K562 (cell line): ENCODE results near the gene KCNB1. TPM values are rescaled to one million over a fixed set of nuclear protein-coding genes. Genes with fewer than 3 reads are reported as not detected.

Source experiments
- ATAC-seq: fragments of 200-7000 bp; cut with Tn5 transposase; 3 replicates; pipeline ENCODE4 v1.9.1; 2020; ENCODE audit warnings: moderate library complexity
- BruUV-seq: library from RNA; stranded (reverse); fragments of 400-500 nt; replicated peaks from 2 replicates; lab custom pipeline; 2021; lab: Mats Ljungman, UMichigan
- CTCF ChIA-PET: fragments of 300-600 bp; formaldehyde crosslinking; extraction: SDS; loops from one replicate; lab custom pipeline; 2021; ENCODE audit warnings: low intra/inter-chr PET ratio; lab: Yijun Ruan, JAX
- POLR2A ChIA-PET: fragments of 300-600, 350-650 bp; sonication (Branson Sonifier 250); formaldehyde crosslinking; extraction: SDS; loops from one replicate; lab custom pipeline; 2021; ENCODE audit warnings: antibody characterized with exemption, inconsistent platforms; lab: Yijun Ruan, JAX
- DNase-seq, 4 experiments: peaks; one replicate each; pipeline versions ENCODE4 v3.0.0 to v3.0.0-alpha.2; 2011 to 2018; ENCODE audit warnings: low spot score in 3 of 4, mixed read lengths in 3 of 4; ENCODE audit errors: extremely low read depth in 1 of 4
- FAIRE-seq: peaks from 2 replicates; lab custom pipeline; 2011; peaks lifted over from hg19 to GRCh38; lab: Jason Lieb, UNC
- H2AFZ ChIP-seq: 2 replicates; pipeline ENCODE4 v1.6.0; 2011; ENCODE audit warnings: low read depth, low read length, control low read depth, inconsistent platforms
- H3K27ac ChIP-seq: fragments of 200-600 bp; 3 replicates; pipeline ENCODE4 v1.8.0; 2011; ENCODE audit warnings: low read depth, mild to moderate bottlenecking, control low read depth, inconsistent platforms, low read length, moderate library complexity, mixed read lengths; ENCODE audit errors: extremely low read depth
- H3K27me3 ChIP-seq, 2 experiments: fragments of 300-600 bp in 1 of 2; 2 replicates in 1 of 2; 3 replicates in 1 of 2; pipeline versions ENCODE4 v1.6.0 to v1.8.0; 2011; ENCODE audit warnings: inconsistent platforms in 2 of 2, low read length in 2 of 2, mild to moderate bottlenecking in 1 of 2, mixed read lengths in 1 of 2, moderate library complexity in 1 of 2; ENCODE audit not compliant: control insufficient read depth in 2 of 2, insufficient read depth in 2 of 2
- H3K36me3 ChIP-seq: fragments of 300-600 bp; 3 replicates; pipeline ENCODE4 v1.8.0; 2011; ENCODE audit warnings: mild to moderate bottlenecking, low read length, inconsistent platforms; ENCODE audit not compliant: control insufficient read depth, insufficient read depth
- H3K4me1 ChIP-seq, 2 experiments: fragments of 200-600 bp in 1 of 2; replicated peaks in 1 of 2; 2 replicates in 1 of 2; 3 replicates in 1 of 2; pipeline versions ENCODE4 v1.5.1 to v1.8.0; 2011; ENCODE audit warnings: inconsistent platforms in 2 of 2, low read length in 2 of 2, mild to moderate bottlenecking in 1 of 2, mixed read lengths in 1 of 2, moderate library complexity in 1 of 2; ENCODE audit not compliant: control insufficient read depth in 2 of 2, insufficient read depth in 2 of 2
- H3K4me2 ChIP-seq: 2 replicates; pipeline ENCODE4 v1.6.1; 2011; ENCODE audit warnings: low read length, control low read depth, inconsistent platforms, mixed read lengths; ENCODE audit not compliant: insufficient read depth
- H3K4me3 ChIP-seq: fragments of 200-600 bp; sonication (generic), shearing (Covaris generic); 2 replicates; pipeline ENCODE4 v1.5.1; 2016; ENCODE audit warnings: control low read depth, inconsistent platforms
- H3K79me2 ChIP-seq: fragments of 200-600 bp; 3 replicates; pipeline ENCODE4 v1.8.0; 2011; ENCODE audit warnings: low read length, inconsistent platforms; ENCODE audit not compliant: control insufficient read depth, insufficient read depth
- H3K9ac ChIP-seq, 2 experiments: 2 replicates each; pipeline versions ENCODE4 v1.6.0 to v1.6.1; 2011; ENCODE audit warnings: low read depth in 2 of 2, low read length in 2 of 2, control low read depth in 1 of 2, inconsistent platforms in 1 of 2, mild to moderate bottlenecking in 1 of 2, mixed read lengths in 1 of 2; ENCODE audit not compliant: insufficient read depth in 1 of 2
- H3K9me1 ChIP-seq: one replicate; pipeline ENCODE4 v1.6.0; 2011; ENCODE audit warnings: inconsistent platforms, mild to moderate bottlenecking, low read length, moderate library complexity; ENCODE audit not compliant: control insufficient read depth, insufficient read depth
- H3K9me3 ChIP-seq: replicated peaks from 2 replicates; pipeline ENCODE4 v1.5.1; 2011; ENCODE audit warnings: low read depth, low read length, inconsistent platforms; ENCODE audit not compliant: control insufficient read depth, insufficient read depth
- H4K20me1 ChIP-seq: replicated peaks from 2 replicates; pipeline ENCODE4 v1.6.1; 2011; ENCODE audit warnings: low read length, inconsistent platforms, mixed read lengths; ENCODE audit not compliant: control insufficient read depth, insufficient read depth
- ATF7 ChIP-seq: fragments of 450-650 bp; IDR thresholded peaks from 2 replicates; pipeline ENCODE4 v1.7.1; 2014; ENCODE audit warnings: mild to moderate bottlenecking, moderate library complexity
- HIVEP1 ChIP-seq: fragments of 250-450 bp; sonication (Bioruptor Pico); IDR thresholded peaks from 2 replicates; pipeline ENCODE4 v1.4.0; 2020; ENCODE audit warnings: mild to moderate bottlenecking
- KLF10 ChIP-seq: fragments of 250-450 bp; sonication (Bioruptor Pico); IDR thresholded peaks from 2 replicates; pipeline ENCODE4 v1.6.1; 2021; ENCODE audit warnings: matching md5 sums
- MTA1 ChIP-seq: fragments of 450-650 bp; IDR thresholded peaks from 2 replicates; pipeline ENCODE4 v1.6.1; 2017; ENCODE audit warnings: borderline replicate concordance
- NCOR1 ChIP-seq: fragments of 450-650 bp; IDR thresholded peaks from 2 replicates; pipeline ENCODE4 v1.6.1; 2016; ENCODE audit warnings: mild to moderate bottlenecking, moderate library complexity
- PCBP1 ChIP-seq: fragments of 200-400 bp; formaldehyde crosslinking; IDR thresholded peaks from 2 replicates; pipeline ENCODE4 v1.6.1; 2018; ENCODE audit warnings: mild to moderate bottlenecking, low read depth, low read length; ENCODE audit not compliant: poor library complexity, severe bottlenecking
- RBM25 ChIP-seq: fragments of 200-400 bp; formaldehyde crosslinking; IDR thresholded peaks from 2 replicates; pipeline ENCODE4 v1.6.1; 2018; ENCODE audit warnings: low read length, low read depth, moderate library complexity; ENCODE audit not compliant: severe bottlenecking
- SAP30 ChIP-seq: fragments of 200-600 bp; sonication (generic); IDR thresholded peaks from 2 replicates; pipeline ENCODE4 v1.6.1; 2012; ENCODE audit warnings: borderline replicate concordance, low read depth, mild to moderate bottlenecking, moderate library complexity, low read length, control low read depth, inconsistent platforms; ENCODE audit not compliant: insufficient read depth, poor library complexity, severe bottlenecking
- TEAD2 ChIP-seq: fragments of 450-650 bp; IDR thresholded peaks from 2 replicates; pipeline ENCODE4 v1.6.1; 2016; ENCODE audit warnings: missing genetic modification characterization, control low read depth, missing compliant biosample characterization
- THAP7 ChIP-seq: fragments of 250-450 bp; sonication (Bioruptor Pico); IDR thresholded peaks from 2 replicates; pipeline ENCODE4 v1.5.0; 2021
- ZNF263 ChIP-seq: sonication (generic); formaldehyde crosslinking; IDR thresholded peaks from 2 replicates; pipeline ENCODE4 v1.8.0; 2022; ENCODE audit warnings: mild to moderate bottlenecking, missing genetic modification reagents, borderline replicate concordance
- ZNF354B ChIP-seq: fragments of 250-450 bp; sonication (Bioruptor Pico); IDR thresholded peaks from 2 replicates; pipeline ENCODE4 v1.4.0; 2020
- WGBS: fragments of 100-300 bp; shearing (Covaris generic); methylation state at CpG from one replicate; pipeline ENCODE4 v1.1.6; 2016; ENCODE audit warnings: low coverage, mixed read lengths; ENCODE audit not compliant: insufficient coverage; ENCODE audit errors: missing lambda C conversion rate; 5-methylcytosine and 5-hydroxymethylcytosine counted together
- in situ Hi-C: fragments of 300-500 bp; cut with MboI; formaldehyde crosslinking; loops from 4 replicates; pipeline ENCODE4 v1.15.0; 2018; ENCODE audit warnings: inconsistent platforms, mixed read lengths
- intact Hi-C: fragments of 100-400 bp; cut with micrococcal nuclease; formaldehyde crosslinking; loops from 2 replicates; pipeline ENCODE4 v1.14.2; 2022
- polyA plus RNA-seq, 8 experiments: library from polyadenylated mRNA; depleted of rRNA in 4 of 8; stranded (reverse) in 5 of 8; unstranded in 3 of 8; fragments of >200 nt; fragmentation: Nextera tagmentation in 2 of 8; fragmentation: Illumina TruSeq in 1 of 8; extraction: Ambion mirVana in 2 of 8; extraction: Trizol in 1 of 8; gene quantifications; 2 replicates each; pipeline versions ENCODE4 v1.2.1 to v1.2.3, GENCODE V29; 2011 to 2014; ENCODE audit warnings: inconsistent platforms in 1 of 8, missing spikeins in 1 of 8
- total RNA-seq, 7 experiments: library from RNA; depleted of rRNA in 6 of 7; stranded (reverse); fragments of >200 nt in 6 of 7; fragmentation: Illumina TruSeq in 2 of 7; extraction: Trizol in 2 of 7; gene quantifications; 2 replicates each; pipeline versions ENCODE4 v1.2.1 to v1.2.3, GENCODE V29; 2011 to 2021; ENCODE audit warnings: low replicate concordance in 1 of 7
- TF ChIP-seq, protein P1 (sequence below): fragments of 250-450 bp; sonication (Bioruptor Pico); IDR thresholded peaks from 2 replicates; pipeline ENCODE4 v1.6.1; 2021; ENCODE audit warnings: mild to moderate bottlenecking
- TF ChIP-seq, protein P2 (sequence below): sonication (generic); formaldehyde crosslinking; IDR thresholded peaks from 2 replicates; pipeline ENCODE4 v1.8.1; 2022; ENCODE audit warnings: missing genetic modification reagents
- TF ChIP-seq, protein P3 (sequence below), 2 experiments: fragments of 450-650 bp; conservative IDR thresholded peaks; 2 replicates each; pipeline ENCODE4 v1.6.1; 2017; ENCODE audit warnings: mild to moderate bottlenecking in 2 of 2, moderate library complexity in 2 of 2
- TF ChIP-seq, protein P4 (sequence below): sonication (generic); formaldehyde crosslinking; IDR thresholded peaks from 2 replicates; pipeline ENCODE4 v1.8.0; 2022; ENCODE audit warnings: missing genetic modification reagents, mild to moderate bottlenecking, moderate library complexity, borderline replicate concordance

Gene KCNB1
- total and polyA plus RNA-seq, 9 of the 15 experiments (the other 6 are each of a cell fraction or from before 2014, with no cell fraction given): 0.01 to 0.06 TPM; not detected in 7

DNA sequence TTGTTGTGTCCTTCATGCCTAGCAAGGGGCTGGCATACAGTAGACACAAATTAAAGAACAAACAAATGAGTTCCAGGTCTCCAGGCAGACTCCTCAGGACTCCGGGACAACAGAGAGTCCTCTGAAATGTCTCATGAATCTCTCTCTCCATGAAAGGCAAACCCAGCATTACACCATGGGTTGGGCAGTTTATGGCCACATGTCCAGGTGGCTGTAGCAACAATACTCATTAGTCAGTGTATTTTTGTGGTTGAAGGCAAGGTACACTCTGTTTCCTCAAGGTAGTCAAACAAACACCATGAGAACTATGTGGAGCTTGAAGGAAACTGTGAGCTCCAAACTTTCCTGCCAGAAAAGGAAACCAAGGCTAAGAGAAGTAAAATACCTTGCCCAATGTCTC is 62.2 kb downstream of the KCNB1 start:
- no peak overlapping the region for H3K27ac ChIP-seq
- H3K9ac ChIP-seq: no peak overlapping the region
- H3K79me2 ChIP-seq: no peaks in the 10 kb centered on the region
- peaks cover 20 to 44% of the 10 kb centered on the region in 2 experiments for H3K27me3 ChIP-seq
- BruUV-seq: no TSS peak
- POLR2A ChIA-PET: interaction anchor here (0.6 kb wide), 1 partner anchor 121 kb away, joined by 3 read pairs; no protein-coding TSS in a partner anchor
- no peak for ATAC-seq
- H2AFZ ChIP-seq: no peak overlapping the region
- in situ Hi-C loops (no loop called here), intact Hi-C loops (no loop called here)
- no peaks in the 10 kb centered on the region; the same call in 1 of the 2 replicates for H3K9me3 ChIP-seq
- WGBS: 17% methylated on average over 1 of the region's 1 CpG
- no peak for FAIRE-seq
- no peaks in the 10 kb centered on the region for H3K4me1 ChIP-seq
- no peaks in the 10 kb centered on the region for H3K9me1 ChIP-seq
- H3K4me2 ChIP-seq: no peak overlapping the region
- CTCF ChIA-PET: no interaction called here
- no peak for DNase-seq
- no peaks in the 10 kb centered on the region for H3K36me3 ChIP-seq
- 0 out of 2 replicates have a peak, but pooled peaks cover 3% of the 10 kb centered on the region for H4K20me1 ChIP-seq
- H3K4me3 ChIP-seq: no peak overlapping the region
- TF ChIP-seq, protein P1, sequence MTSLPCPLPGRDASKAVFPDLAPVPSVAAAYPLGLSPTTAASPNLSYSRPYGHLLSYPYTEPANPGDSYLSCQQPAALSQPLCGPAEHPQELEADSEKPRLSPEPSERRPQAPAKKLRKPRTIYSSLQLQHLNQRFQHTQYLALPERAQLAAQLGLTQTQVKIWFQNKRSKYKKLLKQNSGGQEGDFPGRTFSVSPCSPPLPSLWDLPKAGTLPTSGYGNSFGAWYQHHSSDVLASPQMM (CRISPR knock-in tag): no peak
- TF ChIP-seq THAP7: no peak
- no peak for TF ChIP-seq NCOR1
- TF ChIP-seq ATF7: no peak
- TF ChIP-seq SAP30: no peak
- TF ChIP-seq, protein P2, sequence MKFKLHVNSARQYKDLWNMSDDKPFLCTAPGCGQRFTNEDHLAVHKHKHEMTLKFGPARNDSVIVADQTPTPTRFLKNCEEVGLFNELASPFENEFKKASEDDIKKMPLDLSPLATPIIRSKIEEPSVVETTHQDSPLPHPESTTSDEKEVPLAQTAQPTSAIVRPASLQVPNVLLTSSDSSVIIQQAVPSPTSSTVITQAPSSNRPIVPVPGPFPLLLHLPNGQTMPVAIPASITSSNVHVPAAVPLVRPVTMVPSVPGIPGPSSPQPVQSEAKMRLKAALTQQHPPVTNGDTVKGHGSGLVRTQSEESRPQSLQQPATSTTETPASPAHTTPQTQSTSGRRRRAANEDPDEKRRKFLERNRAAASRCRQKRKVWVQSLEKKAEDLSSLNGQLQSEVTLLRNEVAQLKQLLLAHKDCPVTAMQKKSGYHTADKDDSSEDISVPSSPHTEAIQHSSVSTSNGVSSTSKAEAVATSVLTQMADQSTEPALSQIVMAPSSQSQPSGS: no peak
- no peak for TF ChIP-seq ZNF263
- no peak for TF ChIP-seq KLF10 (CRISPR knock-in tag)
- no peak for TF ChIP-seq RBM25
- TF ChIP-seq, protein P3, sequence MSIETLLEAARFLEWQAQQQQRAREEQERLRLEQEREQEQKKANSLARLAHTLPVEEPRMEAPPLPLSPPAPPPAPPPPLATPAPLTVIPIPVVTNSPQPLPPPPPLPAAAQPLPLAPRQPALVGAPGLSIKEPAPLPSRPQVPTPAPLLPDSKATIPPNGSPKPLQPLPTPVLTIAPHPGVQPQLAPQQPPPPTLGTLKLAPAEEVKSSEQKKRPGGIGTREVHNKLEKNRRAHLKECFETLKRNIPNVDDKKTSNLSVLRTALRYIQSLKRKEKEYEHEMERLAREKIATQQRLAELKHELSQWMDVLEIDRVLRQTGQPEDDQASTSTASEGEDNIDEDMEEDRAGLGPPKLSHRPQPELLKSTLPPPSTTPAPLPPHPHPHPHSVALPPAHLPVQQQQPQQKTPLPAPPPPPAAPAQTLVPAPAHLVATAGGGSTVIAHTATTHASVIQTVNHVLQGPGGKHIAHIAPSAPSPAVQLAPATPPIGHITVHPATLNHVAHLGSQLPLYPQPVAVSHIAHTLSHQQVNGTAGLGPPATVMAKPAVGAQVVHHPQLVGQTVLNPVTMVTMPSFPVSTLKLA (conservative IDR thresholded peaks at IDR 0.05): no peak
- no peak for TF ChIP-seq PCBP1
- TF ChIP-seq ZNF354B (CRISPR knock-in tag): no peak
- TF ChIP-seq TEAD2: no peak
- TF ChIP-seq, protein P4, sequence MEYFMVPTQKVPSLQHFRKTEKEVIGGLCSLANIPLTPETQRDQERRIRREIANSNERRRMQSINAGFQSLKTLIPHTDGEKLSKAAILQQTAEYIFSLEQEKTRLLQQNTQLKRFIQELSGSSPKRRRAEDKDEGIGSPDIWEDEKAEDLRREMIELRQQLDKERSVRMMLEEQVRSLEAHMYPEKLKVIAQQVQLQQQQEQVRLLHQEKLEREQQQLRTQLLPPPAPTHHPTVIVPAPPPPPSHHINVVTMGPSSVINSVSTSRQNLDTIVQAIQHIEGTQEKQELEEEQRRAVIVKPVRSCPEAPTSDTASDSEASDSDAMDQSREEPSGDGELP (CRISPR knock-in tag): no peak
- TF ChIP-seq MTA1: no peak
- no peak for TF ChIP-seq HIVEP1
